KMS-11 (cell line): Measurements from ENCODE around the gene KISS1R.

Experiments used
- H2AFZ ChIP-seq: fragments of 200-600 bp; sonication (generic); 2 replicates; pipeline ENCODE4 v1.6.1; 2016; ENCODE audit warnings: antibody characterized with exemption, mixed run types, low read depth
- H3K27ac ChIP-seq: fragments of 200-600 bp; sonication (generic); 2 replicates; pipeline ENCODE4 v1.6.1; 2016; ENCODE audit warnings: mild to moderate bottlenecking, mixed run types
- H3K27me3 ChIP-seq: fragments of 200-600 bp; sonication (generic); 2 replicates; pipeline ENCODE4 v1.6.1; 2017; ENCODE audit warnings: mild to moderate bottlenecking, low read depth, mixed run types, moderate library complexity; ENCODE audit not compliant: insufficient read depth
- H3K36me3 ChIP-seq: fragments of 200-600 bp; sonication (generic); 2 replicates; pipeline ENCODE4 v1.6.1; 2017; ENCODE audit warnings: mild to moderate bottlenecking, mixed run types; ENCODE audit not compliant: insufficient read depth
- H3K4me1 ChIP-seq: fragments of 200-600 bp; sonication (generic); 2 replicates; pipeline ENCODE4 v1.6.1; 2016; ENCODE audit warnings: mild to moderate bottlenecking, low read depth, mixed run types; ENCODE audit not compliant: poor library complexity, severe bottlenecking
- H3K4me2 ChIP-seq: fragments of 200-600 bp; sonication (generic); 2 replicates; pipeline ENCODE4 v1.7.0; 2016; ENCODE audit warnings: mild to moderate bottlenecking, mixed run types
- H3K4me3 ChIP-seq: fragments of 200-600 bp; sonication (generic); IDR thresholded peaks from 2 replicates; pipeline ENCODE4 v1.6.1; 2017; ENCODE audit warnings: low read depth, low read length, mixed read lengths; ENCODE audit not compliant: insufficient read depth
- H3K79me2 ChIP-seq: fragments of 200-600 bp; sonication (generic); 2 replicates; pipeline ENCODE4 v1.6.1; 2016; ENCODE audit warnings: low read depth, mixed run types; ENCODE audit not compliant: insufficient read depth
- H3K9ac ChIP-seq: fragments of 200-600 bp; sonication (generic); 2 replicates; pipeline ENCODE4 v1.6.1; 2016; ENCODE audit warnings: mild to moderate bottlenecking, mixed run types
- H4K20me1 ChIP-seq: fragments of 200-600 bp; sonication (generic); 2 replicates; pipeline ENCODE4 v1.6.1; 2016; ENCODE audit warnings: mild to moderate bottlenecking, mixed run types; ENCODE audit not compliant: insufficient read depth
- TF ChIP-seq, protein P1 (sequence below): fragments of 200-600 bp; sonication (generic); conservative IDR thresholded peaks from 2 replicates; pipeline ENCODE4 v1.6.1; 2017; ENCODE audit warnings: low read depth, mild to moderate bottlenecking, antibody characterized with exemption, low read length, moderate library complexity, mixed read lengths

The KISS1R gene

DNA sequence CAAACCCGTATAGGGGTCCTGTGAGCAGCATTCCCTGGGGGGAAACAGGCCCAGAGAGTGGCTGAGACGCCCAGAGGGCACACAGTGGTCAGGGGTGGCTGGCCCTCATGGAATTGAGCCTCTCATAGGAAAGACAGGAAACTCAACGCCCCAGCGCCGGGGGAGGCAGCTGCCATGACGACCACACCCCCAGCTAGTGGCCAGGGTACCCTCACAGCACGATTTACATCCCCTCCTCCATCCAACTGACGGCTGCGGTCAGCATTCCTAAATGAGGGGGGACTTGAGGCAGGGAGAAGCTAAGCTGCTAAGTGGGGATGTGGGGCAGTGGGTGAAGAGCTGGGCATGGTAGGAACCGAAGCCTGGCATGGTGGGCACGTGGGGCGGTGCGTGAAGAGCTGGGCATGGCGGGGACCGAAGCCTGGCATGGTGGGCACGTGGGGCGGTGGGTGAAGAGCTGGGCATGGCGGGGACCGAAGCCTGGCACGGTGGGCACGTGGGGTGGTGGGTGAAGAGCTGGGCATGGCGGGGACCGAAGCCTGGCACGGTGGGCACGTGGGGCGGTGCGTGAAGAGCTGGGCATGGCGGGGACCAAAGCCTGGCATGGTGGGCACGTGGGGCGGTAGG, 34.1 kb upstream of the KISS1R start:
- H2AFZ ChIP-seq, result no peak overlapping the region
- no peaks in the 10 kb centered on the region for H4K20me1 ChIP-seq
- no peaks in the 10 kb centered on the region for H3K79me2 ChIP-seq
- no peaks in the 10 kb centered on the region for H3K36me3 ChIP-seq
- H3K4me3 ChIP-seq, result no peak overlapping the region
- H3K27ac ChIP-seq, result no peak overlapping the region
- H3K9ac ChIP-seq, result no peak overlapping the region
- H3K4me2 ChIP-seq, result no peak overlapping the region
- TF ChIP-seq, protein P1, sequence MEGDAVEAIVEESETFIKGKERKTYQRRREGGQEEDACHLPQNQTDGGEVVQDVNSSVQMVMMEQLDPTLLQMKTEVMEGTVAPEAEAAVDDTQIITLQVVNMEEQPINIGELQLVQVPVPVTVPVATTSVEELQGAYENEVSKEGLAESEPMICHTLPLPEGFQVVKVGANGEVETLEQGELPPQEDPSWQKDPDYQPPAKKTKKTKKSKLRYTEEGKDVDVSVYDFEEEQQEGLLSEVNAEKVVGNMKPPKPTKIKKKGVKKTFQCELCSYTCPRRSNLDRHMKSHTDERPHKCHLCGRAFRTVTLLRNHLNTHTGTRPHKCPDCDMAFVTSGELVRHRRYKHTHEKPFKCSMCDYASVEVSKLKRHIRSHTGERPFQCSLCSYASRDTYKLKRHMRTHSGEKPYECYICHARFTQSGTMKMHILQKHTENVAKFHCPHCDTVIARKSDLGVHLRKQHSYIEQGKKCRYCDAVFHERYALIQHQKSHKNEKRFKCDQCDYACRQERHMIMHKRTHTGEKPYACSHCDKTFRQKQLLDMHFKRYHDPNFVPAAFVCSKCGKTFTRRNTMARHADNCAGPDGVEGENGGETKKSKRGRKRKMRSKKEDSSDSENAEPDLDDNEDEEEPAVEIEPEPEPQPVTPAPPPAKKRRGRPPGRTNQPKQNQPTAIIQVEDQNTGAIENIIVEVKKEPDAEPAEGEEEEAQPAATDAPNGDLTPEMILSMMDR, result no peak
- H3K27me3 ChIP-seq, result no peaks in the 10 kb centered on the region
- no peaks in the 10 kb centered on the region for H3K4me1 ChIP-seq

DNA sequence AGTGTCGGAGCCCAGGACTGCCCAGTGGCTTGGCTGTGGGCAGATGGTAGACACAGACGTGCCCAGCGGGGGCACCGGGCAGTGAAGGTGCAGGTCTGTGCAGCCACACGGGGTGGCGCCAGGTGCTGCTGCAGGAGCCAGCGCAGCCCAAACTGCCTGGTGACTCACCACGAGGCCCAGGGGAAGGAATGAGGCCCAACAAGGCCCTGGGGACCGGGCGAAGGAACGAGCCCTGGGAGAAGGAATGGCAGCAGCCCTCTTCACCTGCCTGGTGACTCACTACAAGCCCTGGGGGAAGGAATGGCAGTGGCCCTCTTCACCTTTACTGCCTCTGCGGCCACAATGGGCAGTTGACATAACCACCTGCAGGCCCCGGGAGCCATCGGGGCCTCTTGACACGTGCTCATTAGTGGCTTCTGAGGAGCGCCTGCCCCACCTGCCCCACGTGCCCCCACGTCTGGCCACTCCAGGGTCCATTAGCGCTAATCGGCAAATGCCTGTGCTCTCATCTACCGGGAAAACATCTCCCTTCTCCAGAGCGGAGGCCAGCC, 33.4 kb upstream of the KISS1R start:
- Histone ChIP-seq H3K27me3 (no peaks in the 10 kb centered on the region), H3K4me2 (no peak overlapping the region), H3K4me3 (no peak overlapping the region), H3K27ac (no peak overlapping the region), H3K79me2 (no peaks in the 10 kb centered on the region), H3K36me3 (no peaks in the 10 kb centered on the region), H3K9ac (no peak overlapping the region), H3K4me1 (no peaks in the 10 kb centered on the region), H2AFZ (no peak overlapping the region), H4K20me1 (no peaks in the 10 kb centered on the region)
- TF ChIP-seq, protein P1, result no peak

DNA sequence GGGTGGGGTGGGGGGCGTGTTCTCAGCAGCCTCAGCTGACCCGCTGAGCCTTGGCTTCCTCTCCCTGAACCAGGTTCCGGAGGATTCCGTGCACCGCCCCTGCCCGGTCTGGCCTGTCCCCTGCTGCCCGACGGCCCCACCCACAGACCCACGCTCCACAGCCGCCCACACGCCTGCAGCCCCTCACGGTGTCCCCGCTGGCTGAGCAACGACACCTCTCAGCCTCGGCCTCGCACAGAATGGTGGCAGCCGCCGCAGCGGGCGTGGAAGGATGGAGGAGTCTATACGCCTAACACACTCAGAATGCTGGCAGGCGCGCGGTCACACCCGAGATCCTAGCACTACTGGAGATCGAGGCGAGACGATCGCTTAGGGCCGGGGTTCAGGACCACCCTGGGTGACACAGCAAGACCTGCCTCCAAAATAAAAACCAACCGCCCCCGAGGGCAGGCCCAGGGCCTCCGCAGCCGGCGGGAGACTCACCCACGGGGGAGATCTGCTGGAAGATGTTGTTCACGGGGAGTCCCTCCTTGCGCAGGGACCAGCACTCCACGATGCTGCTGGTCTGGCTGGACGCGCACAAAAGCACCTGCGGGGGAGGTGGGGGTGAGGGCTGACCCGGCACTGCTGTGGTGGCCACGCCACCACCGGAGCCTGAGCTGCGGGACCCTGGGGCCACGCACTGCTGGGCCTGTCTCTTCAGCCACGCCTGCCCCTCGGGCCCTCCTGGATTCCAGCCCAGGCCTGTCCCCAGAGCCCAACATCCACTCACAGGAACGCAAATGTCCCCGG, 32.5 kb upstream of the KISS1R start:
- Histone ChIP-seq H3K9ac (no peak overlapping the region), H4K20me1 (no peaks in the 10 kb centered on the region), H3K27ac (no peak overlapping the region), H3K36me3 (no peaks in the 10 kb centered on the region), H3K4me1 (no peaks in the 10 kb centered on the region), H3K4me3 (no peak overlapping the region), H3K79me2 (no peaks in the 10 kb centered on the region), H3K4me2 (no peak overlapping the region), H2AFZ (no peak overlapping the region), H3K27me3 (no peaks in the 10 kb centered on the region)
- TF ChIP-seq, protein P1, result no peak

DNA sequence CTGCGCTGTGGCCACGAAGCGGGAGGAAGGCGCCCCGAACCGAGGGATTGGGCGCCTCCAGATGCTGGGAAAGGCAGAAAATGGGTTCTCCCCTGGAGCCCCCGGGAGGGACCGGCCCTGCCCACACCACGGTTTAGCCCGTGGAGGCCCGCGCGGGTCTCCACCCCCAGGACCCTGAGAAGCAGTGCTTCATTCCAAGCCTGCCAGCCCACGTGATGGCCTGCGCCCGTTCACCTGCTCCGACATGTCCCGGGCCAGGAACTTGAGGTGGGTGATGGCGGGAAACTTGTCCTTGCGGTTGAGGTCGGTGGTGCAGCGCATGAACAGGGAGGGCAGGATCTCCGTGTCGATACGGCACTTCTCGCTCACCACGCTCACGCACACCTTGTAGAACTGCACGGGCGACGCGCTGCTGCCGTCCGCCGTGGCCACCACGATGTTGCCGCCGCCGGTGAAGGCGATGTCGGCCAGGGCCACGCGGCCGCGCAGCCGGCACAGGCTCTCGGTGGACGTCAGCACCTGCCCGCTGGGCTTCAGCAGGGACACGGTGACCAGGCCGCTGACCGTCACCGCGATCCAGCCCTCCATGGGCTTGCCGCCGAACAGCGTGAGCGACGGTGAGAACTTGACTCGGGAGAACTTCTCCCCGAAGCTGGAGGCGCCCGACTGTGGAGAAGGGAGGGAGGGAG, 31.5 kb upstream of the KISS1R start:
- Histone ChIP-seq H3K27ac (no peak overlapping the region), H3K4me1 (no peaks in the 10 kb centered on the region), H3K4me3 (no peak overlapping the region), H3K36me3 (no peaks in the 10 kb centered on the region), H4K20me1 (no peaks in the 10 kb centered on the region), H2AFZ (no peak overlapping the region), H3K4me2 (no peak overlapping the region), H3K9ac (no peak overlapping the region), H3K79me2 (no peaks in the 10 kb centered on the region), H3K27me3 (no peaks in the 10 kb centered on the region)
- TF ChIP-seq, protein P1, result no peak
